ENCODE measurements around the gene RBM4.
"Not testable (repeated sequence)": the region's sequence is repeated elsewhere in the genome, so short reads cannot be mapped to it uniquely, and the experiment has no call there.

RBM4 gene, protein sequence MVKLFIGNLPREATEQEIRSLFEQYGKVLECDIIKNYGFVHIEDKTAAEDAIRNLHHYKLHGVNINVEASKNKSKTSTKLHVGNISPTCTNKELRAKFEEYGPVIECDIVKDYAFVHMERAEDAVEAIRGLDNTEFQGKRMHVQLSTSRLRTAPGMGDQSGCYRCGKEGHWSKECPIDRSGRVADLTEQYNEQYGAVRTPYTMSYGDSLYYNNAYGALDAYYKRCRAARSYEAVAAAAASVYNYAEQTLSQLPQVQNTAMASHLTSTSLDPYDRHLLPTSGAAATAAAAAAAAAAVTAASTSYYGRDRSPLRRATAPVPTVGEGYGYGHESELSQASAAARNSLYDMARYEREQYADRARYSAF

GRCh38 chr11:66638177-66639065 is at the start of gene RBM4:
Gene RBM4, plus strand, starts transcription at chr11:66638703. Its CDS starts 1,009 bp downstream, at chr11:66639712.
- peaks cover 31% of the 10 kb centered on the region for H3K36me3 ChIP-seq (ENCODE audit: insufficient read depth, low read length)
- H3K4me3 ChIP-seq (ENCODE audit: low read depth, low read length), result peak within 1 kb of the TSS; percentile 84
- H3K27me3 ChIP-seq (ENCODE audit: insufficient read depth, low read length), result no peaks in the 10 kb centered on the region
- H2AFZ ChIP-seq (ENCODE audit: low read length, unreplicated experiment), result peak within 1 kb of the TSS; percentile 3
- peaks cover 41% of the 10 kb centered on the region for H3K4me1 ChIP-seq (ENCODE audit: control insufficient read depth, insufficient read depth, low read length, unreplicated experiment)
- peaks cover 73% of the 10 kb centered on the region for H3K79me2 ChIP-seq (ENCODE audit: control insufficient read depth, insufficient read depth, low read length, unreplicated experiment)
- H3K27ac ChIP-seq (ENCODE audit: low read depth, low read length), result peak within 1 kb of the TSS; percentile 78

- not testable (repeated sequence) for H3K4me1 ChIP-seq (ENCODE audit: control insufficient read depth, insufficient read depth, low read length, unreplicated experiment); H3K27me3 ChIP-seq (ENCODE audit: insufficient read depth, low read length); H3K79me2 ChIP-seq (ENCODE audit: control insufficient read depth, insufficient read depth, low read length, unreplicated experiment); H3K36me3 ChIP-seq (ENCODE audit: insufficient read depth, low read length); H3K4me3 ChIP-seq (ENCODE audit: low read depth, low read length); H3K27ac ChIP-seq (ENCODE audit: low read depth, low read length); H2AFZ ChIP-seq (ENCODE audit: low read length, unreplicated experiment)
Measured at GRCh38 chr11:66589315-66589714, 49.2 kb upstream of the RBM4 start.

GRCh38 chr11:66589996-66590675 is 48.4 kb upstream of the RBM4 start:
- Histone ChIP-seq H3K27me3 (ENCODE audit: insufficient read depth, low read length) (no peaks in the 10 kb centered on the region), H3K36me3 (ENCODE audit: insufficient read depth, low read length) (no peaks in the 10 kb centered on the region), H3K79me2 (ENCODE audit: control insufficient read depth, insufficient read depth, low read length, unreplicated experiment) (peaks cover 9% of the 10 kb centered on the region), H3K4me3 (ENCODE audit: low read depth, low read length) (no peak overlapping the region), H3K27ac (ENCODE audit: low read depth, low read length) (no peak overlapping the region), H3K4me1 (ENCODE audit: control insufficient read depth, insufficient read depth, low read length, unreplicated experiment) (peaks cover 11% of the 10 kb centered on the region), H2AFZ (ENCODE audit: low read length, unreplicated experiment) (no peak overlapping the region)

DNA sequence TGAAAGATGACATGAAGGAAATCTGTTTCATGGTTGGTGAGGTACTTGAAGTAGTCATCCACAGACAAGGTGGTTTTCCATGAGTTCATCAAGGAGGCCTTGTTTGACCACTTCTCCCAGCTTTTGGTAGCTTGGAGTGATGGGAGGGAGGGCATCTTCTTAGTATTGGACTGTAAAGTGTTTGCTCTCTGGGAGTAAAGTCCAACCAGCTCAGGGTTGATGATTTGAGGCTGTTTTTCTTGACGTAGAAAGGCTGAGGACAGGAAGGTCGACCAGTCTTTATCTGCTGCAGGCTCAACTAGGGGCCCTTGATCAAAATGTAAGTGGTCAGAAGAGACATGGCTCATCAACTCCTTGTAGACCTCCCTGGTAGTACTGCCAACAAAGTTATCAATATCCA is 47.3 kb upstream of the RBM4 start:
- Histone ChIP-seq H3K79me2 (ENCODE audit: control insufficient read depth, insufficient read depth, low read length, unreplicated experiment) (peaks cover 9% of the 10 kb centered on the region), H3K27ac (ENCODE audit: low read depth, low read length) (no peak overlapping the region), H3K4me3 (ENCODE audit: low read depth, low read length) (no peak overlapping the region), H3K27me3 (ENCODE audit: insufficient read depth, low read length) (no peaks in the 10 kb centered on the region), H2AFZ (ENCODE audit: low read length, unreplicated experiment) (no peak overlapping the region), H3K36me3 (ENCODE audit: insufficient read depth, low read length) (no peaks in the 10 kb centered on the region), H3K4me1 (ENCODE audit: control insufficient read depth, insufficient read depth, low read length, unreplicated experiment) (peaks cover 21% of the 10 kb centered on the region)

- peak within 1 kb of the TSS; percentile 99 for H2AFZ ChIP-seq (ENCODE audit: low read length, unreplicated experiment)
- peak within 1 kb of the TSS; percentile 49; the same call in 1 of the 2 replicates for H3K27ac ChIP-seq (ENCODE audit: low read depth, low read length)
- peaks cover 21% of the 10 kb centered on the region for H3K4me1 ChIP-seq (ENCODE audit: control insufficient read depth, insufficient read depth, low read length, unreplicated experiment)
Measured at GRCh38 chr11:66592457-66593302, 45.8 kb upstream of the RBM4 start, which contains the start of the genes CCDC87 and CCS. Gene CCDC87, minus strand, starts transcription at chr11:66593063. Its CDS starts 48 bp downstream, at chr11:66593015. Gene CCS, plus strand, starts transcription at chr11:66593185. Its CDS starts 77 bp downstream, at chr11:66593262.

GRCh38 chr11:66593303-66593635 is 45.2 kb upstream of the RBM4 start:
- H3K27me3 ChIP-seq (ENCODE audit: insufficient read depth, low read length), result no peaks in the 10 kb centered on the region
- H3K4me1 ChIP-seq (ENCODE audit: control insufficient read depth, insufficient read depth, low read length, unreplicated experiment), result peaks cover 21% of the 10 kb centered on the region
- H3K36me3 ChIP-seq (ENCODE audit: insufficient read depth, low read length), result no peaks in the 10 kb centered on the region
- peak overlapping the region; percentile 97 for H2AFZ ChIP-seq (ENCODE audit: low read length, unreplicated experiment)
- peak overlapping the region; percentile 100 for H3K4me3 ChIP-seq (ENCODE audit: low read depth, low read length)
- H3K27ac ChIP-seq (ENCODE audit: low read depth, low read length), result peak overlapping the region; percentile 3; the same call in 1 of the 2 replicates
- peaks cover 9% of the 10 kb centered on the region for H3K79me2 ChIP-seq (ENCODE audit: control insufficient read depth, insufficient read depth, low read length, unreplicated experiment)

More at GRCh38 chr11:66592457-66593302, 45.8 kb upstream of the RBM4 start, which contains the start of the genes CCDC87 and CCS:
- H3K36me3 ChIP-seq (ENCODE audit: insufficient read depth, low read length), result no peaks in the 10 kb centered on the region
- H3K4me3 ChIP-seq (ENCODE audit: low read depth, low read length), result peak within 1 kb of the TSS; percentile 100
- H3K27me3 ChIP-seq (ENCODE audit: insufficient read depth, low read length), result no peaks in the 10 kb centered on the region
- H3K79me2 ChIP-seq (ENCODE audit: control insufficient read depth, insufficient read depth, low read length, unreplicated experiment), result peaks cover 9% of the 10 kb centered on the region

DNA sequence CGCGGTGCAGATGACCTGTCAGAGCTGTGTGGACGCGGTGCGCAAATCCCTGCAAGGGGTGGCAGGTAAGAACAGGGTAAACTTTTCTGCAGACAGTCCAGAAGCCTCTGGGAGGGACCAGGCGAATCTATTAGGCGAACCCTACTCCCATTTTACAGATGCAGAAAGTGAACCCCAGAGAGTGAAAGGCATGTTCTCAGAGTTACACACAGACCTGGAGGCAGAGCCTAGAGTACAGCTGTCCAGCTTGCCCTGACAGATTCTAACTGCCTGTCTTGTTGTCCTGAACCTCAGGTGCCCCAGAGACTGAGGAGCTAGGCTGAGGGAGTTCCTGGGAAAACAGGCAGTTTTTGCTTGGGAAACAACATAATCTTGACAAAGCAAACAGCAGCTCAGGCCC is 44.9 kb upstream of the RBM4 start:
- Histone ChIP-seq H3K27me3 (ENCODE audit: insufficient read depth, low read length) (no peaks in the 10 kb centered on the region), H3K4me3 (ENCODE audit: low read depth, low read length) (peak overlapping the region; percentile 100), H3K36me3 (ENCODE audit: insufficient read depth, low read length) (no peaks in the 10 kb centered on the region), H2AFZ (ENCODE audit: low read length, unreplicated experiment) (peak overlapping the region; percentile 97), H3K79me2 (ENCODE audit: control insufficient read depth, insufficient read depth, low read length, unreplicated experiment) (peaks cover 9% of the 10 kb centered on the region), H3K4me1 (ENCODE audit: control insufficient read depth, insufficient read depth, low read length, unreplicated experiment) (peaks cover 21% of the 10 kb centered on the region), H3K27ac (ENCODE audit: low read depth, low read length) (no peak overlapping the region)

DNA sequence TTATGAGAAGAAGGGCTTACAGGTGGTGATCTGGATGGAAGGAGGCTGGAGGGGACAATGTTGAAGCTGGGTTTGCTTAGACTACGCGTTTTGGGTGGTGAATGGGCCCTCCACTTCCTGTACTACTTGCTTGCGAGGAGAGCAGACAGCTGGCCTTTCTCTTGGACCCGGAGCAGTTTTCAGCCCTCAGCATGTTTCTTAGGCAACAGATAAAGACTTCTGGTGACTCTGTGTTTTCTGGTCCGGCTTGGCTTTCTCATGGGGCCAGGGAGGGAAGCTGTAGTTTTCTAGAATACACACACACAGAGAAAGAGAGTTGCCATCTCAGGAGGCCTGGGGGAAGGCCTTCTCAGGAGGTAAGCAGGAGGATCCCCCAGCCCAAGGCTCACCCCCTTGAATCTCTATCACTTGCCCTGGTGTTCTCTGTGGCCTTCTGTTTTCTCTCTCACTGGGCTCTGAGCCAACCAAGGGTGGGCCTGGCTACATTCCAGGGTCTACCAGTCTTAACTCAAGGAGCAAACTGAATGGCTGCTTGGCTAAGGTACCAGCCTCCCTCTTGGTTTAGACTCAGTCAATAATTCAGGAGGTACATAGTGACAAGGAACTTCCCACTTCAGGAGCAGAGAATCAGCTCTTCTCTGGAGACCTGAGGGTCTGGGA is 43.1 kb upstream of the RBM4 start:
- H3K27ac ChIP-seq (ENCODE audit: low read depth, low read length), result peak overlapping the region; percentile 35
- peaks cover 26% of the 10 kb centered on the region for H3K4me1 ChIP-seq (ENCODE audit: control insufficient read depth, insufficient read depth, low read length, unreplicated experiment)
- H3K36me3 ChIP-seq (ENCODE audit: insufficient read depth, low read length), result peaks cover 7% of the 10 kb centered on the region; the same call in 1 of the 2 replicates
- no peaks in the 10 kb centered on the region for H3K27me3 ChIP-seq (ENCODE audit: insufficient read depth, low read length)
- peaks cover 9% of the 10 kb centered on the region for H3K79me2 ChIP-seq (ENCODE audit: control insufficient read depth, insufficient read depth, low read length, unreplicated experiment)
- H2AFZ ChIP-seq (ENCODE audit: low read length, unreplicated experiment), result no peak overlapping the region
- peak overlapping the region; percentile 45 for H3K4me3 ChIP-seq (ENCODE audit: low read depth, low read length)

DNA sequence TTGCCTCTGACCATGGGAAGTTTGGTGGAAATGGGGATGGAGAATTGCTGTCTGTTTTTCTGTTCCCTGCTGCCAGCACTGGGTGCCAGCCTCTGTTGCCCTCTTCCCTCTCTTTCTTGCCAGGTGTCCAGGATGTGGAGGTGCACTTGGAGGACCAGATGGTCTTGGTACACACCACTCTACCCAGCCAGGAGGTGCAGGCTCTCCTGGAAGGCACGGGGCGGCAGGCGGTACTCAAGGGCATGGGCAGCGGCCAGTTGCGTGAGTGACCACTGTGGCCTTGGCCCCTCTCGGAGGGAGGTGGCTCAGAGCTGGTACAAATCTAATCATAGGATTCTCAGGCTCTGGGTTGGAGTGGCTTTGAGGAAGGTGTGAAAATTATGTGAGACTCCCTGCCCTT is 39.5 kb upstream of the RBM4 start:
- H3K79me2 ChIP-seq (ENCODE audit: control insufficient read depth, insufficient read depth, low read length, unreplicated experiment), result no peaks in the 10 kb centered on the region
- H3K27me3 ChIP-seq (ENCODE audit: insufficient read depth, low read length), result no peaks in the 10 kb centered on the region
- no peak overlapping the region for H3K27ac ChIP-seq (ENCODE audit: low read depth, low read length)
- H3K4me1 ChIP-seq (ENCODE audit: control insufficient read depth, insufficient read depth, low read length, unreplicated experiment), result peaks cover 48% of the 10 kb centered on the region
- H2AFZ ChIP-seq (ENCODE audit: low read length, unreplicated experiment), result no peak overlapping the region
- H3K4me3 ChIP-seq (ENCODE audit: low read depth, low read length), result no peak overlapping the region
- H3K36me3 ChIP-seq (ENCODE audit: insufficient read depth, low read length), result peaks cover 7% of the 10 kb centered on the region; the same call in 1 of the 2 replicates

All from ACC112 (cell line).